Measurements from ENCODE around the gene UBE2S.
"Not testable (repeated sequence)": the region's sequence is repeated elsewhere in the genome, so short reads cannot be mapped to it uniquely, and the experiment has no call there.

Gene UBE2S

DNA sequence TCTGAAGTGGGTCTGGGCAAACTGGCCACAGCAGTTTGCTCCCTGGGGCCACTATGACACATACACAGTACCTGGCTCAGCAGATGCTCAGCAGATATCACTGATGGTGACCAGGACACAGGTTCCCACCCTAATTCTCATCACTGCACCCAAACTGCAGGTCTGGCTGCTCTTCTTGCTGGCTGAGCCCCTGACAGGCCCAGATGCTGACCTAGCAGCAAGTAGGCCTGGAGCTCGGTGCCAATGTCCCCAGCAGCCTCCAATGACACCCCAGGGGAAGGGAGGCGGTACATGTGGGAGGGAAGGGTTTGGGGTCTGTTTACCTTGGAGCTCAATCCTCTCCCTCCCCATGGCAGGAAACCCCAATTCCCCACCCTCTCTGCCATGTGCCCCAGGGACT is 5.1 kb downstream of the UBE2S start:
- DNase-seq: no peak

DNA sequence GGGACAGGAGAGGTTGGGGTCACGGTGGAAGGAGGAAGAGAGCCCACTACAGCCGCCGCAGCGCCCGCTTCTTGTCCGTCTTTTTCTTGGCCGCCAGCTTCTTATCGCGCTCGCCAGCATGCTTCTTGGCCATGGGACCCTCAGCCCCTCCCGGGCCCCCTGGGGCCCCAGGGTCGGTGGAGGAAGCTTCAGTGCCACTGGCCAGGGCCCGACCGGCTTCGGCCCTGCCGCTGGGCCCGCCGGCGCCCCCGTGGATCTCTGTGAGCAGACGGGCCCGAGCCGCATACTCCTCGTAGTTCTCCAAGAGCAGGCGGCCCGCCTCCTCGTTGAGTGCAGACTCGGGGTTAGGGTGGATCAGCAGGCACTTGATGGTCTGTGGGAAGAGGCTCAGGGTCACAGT is 6.2 kb downstream of the UBE2S start:
- not testable (repeated sequence) for DNase-seq

DNA sequence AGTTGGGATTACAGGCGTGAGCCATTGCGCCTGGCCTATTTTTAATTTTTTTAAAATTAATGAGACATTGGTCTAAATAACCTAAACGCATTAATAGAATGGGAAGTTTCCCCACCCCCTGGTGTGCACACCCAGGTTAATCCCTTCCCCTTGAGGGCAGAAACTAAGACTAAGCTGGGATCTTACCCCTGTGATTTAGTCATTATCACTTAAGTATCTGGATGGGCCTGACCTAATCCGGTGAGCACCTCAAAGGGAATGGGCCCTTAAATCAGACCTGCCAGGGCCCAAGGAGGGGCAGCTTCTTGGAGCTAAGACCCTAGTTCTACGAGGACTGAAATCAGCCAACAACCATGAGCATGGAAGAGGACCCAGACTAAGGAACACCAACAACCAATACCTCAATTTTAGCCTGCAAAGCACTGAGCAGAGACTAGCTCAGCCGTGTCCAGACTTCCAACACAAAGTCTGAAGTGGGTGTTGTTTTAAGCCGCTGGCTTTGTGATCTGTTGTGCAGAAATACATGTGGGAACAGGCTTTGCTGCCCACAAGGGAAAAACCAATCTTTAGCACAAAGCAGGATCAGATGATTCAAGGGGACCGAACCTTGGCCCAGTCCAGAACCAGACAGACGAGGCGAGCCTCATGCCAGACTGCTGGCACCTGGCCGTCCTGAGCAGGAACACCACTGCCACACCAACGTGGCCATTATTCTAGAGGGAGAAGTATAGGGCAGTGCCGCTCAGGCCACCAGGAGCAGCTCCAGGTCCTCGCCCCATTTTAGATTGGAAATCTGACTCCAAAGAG is 7.1 kb downstream of the UBE2S start:
- DNase-seq: no peak

DNA sequence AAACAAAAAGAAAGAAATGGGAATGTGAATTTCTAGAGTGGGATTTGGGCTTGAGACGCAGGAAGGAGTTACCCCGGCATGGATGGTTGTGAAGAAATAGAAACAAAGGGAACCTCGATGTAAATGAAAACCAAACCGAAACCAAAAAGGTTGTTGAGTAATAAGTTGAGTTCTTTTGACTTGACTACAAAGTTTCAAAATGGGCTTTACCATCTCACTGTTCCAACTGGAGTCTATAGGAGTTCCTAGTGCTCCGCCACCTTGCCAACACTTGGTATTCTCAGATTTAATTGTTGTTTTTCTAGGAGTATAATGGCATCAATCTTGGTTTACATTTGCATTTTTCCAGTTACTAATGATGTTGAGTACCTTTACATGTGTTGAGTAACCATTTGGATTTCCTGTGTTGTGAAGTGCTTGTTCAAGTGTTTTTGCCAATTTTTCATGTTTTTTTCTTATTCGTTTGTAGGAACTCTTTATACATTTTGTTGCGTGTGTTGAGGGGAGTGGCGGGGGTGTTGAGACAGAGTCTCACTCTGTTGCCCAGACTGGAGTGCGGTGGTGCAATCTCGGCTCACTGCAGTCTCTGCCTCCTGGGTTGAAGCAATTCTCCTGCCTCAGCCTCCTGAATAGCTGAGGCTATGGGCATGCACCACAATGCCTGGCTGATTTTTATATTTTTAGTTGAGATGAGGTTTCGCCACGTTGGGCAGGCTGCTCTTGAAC is 9.2 kb downstream of the UBE2S start:
- no peak for DNase-seq

GRCh38 chr19:55392820-55393761 is 14.5 kb downstream of the UBE2S start:
- DNase-seq: no peak

GRCh38 chr19:55391702-55392615 is 15.6 kb downstream of the UBE2S start:
- no peak for DNase-seq

DNA sequence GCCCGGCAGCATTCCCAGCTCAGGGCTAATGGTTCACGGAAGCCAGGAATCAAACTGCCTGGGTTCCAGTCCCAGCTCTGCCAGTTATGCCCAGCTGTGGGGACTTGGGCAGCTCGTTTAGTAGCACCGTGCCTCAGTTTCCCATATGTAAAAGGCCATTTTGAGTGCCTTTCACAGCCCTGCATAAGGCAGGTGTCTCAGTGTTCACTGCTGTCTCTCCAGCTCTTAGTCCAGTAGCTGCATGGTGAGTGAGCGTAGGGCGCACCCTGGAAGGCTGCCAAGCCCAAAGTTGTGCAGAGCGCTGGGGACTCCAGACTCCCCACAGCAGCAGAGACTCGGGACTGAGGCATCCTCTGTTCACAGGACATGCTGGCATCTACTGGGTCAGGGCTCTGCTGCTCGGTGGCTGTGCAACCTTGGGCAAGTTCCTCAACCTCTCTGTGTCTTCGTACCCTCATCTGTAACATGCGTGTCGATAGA is 16.4 kb downstream of the UBE2S start:
- DNase-seq: no peak

DNA sequence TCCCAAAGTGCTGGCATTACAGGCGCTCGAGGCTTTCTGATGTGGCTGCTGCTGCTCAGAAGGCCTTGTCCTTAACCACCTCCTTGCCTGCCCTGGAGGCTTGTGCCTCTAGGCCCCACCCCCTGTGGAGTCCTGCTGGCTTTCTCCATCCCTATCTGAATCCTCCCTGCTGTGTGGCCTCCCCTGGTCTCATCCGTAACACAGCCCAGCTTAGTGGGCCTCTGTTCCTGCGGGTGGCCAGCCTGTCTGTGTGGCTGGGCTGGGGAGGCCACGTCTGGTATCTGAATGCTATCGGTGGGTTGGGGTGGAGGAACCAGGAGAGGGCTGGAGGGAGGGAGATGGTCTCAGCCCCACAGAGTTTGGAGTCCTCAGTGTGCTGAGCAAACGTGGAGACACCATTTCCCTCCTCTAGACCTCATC is 17.1 kb downstream of the UBE2S start:
- DNase-seq: no peak

GRCh38 chr19:55389386-55390317 is 17.9 kb downstream of the UBE2S start:
- DNase-seq: no peak

GRCh38 chr19:55387736-55388497 is 19.7 kb downstream of the UBE2S start:
- DNase-seq: no peak

DNA sequence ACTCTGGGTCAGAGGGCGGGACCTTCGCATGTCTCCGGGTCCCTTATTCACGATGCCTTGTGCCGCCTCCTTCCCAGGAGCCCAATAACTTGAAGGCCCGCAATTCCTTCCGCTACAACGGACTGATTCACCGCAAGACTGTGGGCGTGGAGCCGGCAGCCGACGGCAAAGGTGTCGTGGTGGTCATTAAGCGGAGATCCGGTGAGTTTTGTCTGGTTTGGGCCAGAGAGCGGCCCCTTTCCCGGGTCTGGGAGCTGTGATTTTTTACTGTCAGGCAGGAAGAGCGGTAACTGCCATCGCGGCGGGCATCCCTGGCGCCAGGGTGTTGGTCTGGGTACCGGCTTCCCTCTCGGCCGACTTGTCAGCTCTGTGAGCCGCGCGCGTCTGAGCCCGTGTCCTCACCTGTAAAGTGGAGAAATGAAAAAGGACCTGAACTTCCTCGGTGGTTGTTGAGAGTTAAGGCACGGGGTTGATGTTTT is 21.1 kb downstream of the UBE2S start:
- DNase-seq: no peak

DNA sequence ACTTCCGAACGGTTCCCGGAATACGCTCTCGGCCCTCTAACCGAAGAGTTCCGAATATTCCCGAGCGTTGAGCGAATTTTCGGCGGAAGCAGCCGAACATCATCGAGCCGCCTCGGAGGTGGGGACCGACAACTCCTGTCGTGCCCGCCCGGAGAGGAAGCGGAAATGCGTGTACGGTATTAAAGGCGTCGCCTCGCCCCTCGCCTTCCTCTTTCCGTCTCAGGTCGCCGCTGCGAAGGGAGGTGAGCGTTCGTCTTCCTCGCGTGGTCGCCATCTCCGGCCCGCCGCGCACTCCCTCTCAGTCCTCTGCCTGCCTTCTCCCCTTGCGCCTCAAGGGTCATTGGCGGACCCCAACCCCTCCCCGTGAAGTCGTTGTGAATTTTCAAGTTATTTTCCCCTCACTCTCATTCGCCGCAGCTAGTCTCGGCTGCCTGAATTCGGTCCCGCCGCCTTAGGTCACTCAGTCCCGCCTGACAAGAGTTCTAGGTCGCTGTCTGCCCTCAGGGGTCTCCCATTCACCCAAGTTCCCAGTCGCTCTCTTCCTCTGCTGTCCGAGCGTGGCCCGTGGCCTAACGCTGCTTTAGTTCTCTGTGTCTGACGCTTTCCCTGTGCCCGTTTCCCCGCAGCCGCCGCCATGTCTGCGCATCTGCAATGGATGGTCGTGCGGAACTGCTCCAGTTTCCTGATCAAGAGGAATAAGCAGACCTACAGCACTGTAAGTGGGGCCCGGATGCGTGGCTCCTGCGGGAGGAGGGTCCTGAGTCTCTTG is 21.7 kb downstream of the UBE2S start, which contains the start of gene RPL28:
Gene RPL28, plus strand, starts transcription at position 209 of the 769 bp plus-strand sequence. Its CDS starts 426 bp downstream, at position 635.
- peak; percentile 97 for DNase-seq

GRCh38 chr19:55384920-55385723 is 22.5 kb downstream of the UBE2S start:
- DNase-seq: peak; percentile 92

DNA sequence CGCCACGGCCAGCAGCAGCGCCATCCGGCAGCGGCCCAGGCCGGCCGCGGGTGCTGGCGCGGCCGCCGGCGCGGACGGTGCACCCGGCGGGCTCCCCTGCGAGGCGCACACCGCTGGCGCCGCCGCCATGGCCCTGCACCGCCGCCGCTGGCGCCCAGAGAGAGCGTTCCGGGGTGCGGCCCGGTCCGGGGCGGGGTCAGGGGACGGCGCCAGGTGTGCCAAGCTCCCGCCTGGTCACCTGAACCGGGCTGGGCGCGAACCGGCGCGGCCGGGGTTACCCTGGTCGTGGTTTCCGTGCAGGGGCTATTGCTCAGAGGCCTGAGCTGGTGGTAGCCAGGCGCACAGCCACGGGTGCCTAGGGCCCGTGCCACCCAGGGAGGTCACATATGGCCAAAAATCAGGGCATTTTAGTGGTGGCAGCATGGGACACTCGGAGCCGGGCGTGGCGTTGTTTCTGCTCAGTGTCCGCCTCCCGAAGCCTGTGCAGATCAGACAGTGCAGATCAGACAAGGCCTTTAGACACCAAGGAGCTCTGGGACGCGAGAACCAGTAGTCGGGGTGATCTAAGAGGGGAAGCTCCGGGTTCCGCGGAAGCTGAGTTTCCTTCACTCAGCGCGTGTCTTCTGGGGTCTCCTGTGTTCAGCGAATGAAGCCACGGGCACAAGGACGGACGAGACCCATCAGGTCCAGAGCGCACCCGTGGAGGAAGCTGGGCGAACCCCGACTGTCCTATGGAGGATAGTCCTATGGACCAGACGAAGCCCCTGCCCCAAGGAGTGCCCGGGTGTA is 23.3 kb downstream of the UBE2S start, which contains the start of gene TMEM238:
Gene TMEM238, minus strand, starts transcription at position 162 of the 789 bp plus-strand sequence. Its CDS starts 33 bp downstream, at position 129.
- no peak for DNase-seq

DNA sequence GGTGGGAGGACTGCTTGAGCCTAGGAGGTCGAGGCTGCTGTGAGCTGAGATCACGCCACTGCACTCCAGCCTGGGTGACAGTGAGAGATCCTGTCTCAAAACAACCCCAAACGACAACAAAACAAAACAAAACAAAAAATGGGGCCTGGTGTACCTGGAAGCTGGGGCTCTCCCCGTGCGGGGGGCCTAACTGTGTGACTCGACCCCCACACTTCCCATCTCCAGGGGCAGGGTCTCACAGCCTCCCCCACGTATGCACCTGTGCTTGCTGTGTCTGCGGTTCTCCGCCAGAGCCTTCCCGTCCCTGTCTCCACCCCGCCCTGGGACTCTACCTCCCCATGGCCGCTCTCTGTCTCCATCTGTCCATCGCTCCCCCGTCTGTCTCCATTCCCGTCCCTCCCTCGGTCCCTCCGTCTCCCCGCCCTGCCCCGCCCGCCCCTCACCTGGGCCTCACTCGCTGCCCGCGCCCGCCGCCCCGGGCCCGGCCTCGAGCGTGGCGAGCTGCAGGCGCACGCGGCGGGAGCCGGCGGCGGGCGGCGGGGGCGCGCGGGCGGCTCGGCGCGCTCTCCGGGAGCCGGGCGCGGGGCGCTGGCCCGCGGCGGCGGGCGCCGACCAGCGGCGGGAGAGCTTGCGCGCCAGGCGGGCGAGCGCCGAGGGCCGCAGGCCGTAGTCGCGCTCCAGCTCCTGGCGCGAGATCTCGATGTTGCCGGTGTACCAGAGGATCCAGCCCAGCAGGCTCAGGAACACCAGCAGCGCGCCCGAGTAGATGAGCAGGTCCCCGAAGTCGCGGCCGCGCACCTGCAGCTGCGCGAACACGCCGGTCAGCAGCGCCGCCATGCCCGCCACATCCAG is 24.1 kb downstream of the UBE2S start:
- DNase-seq: no peak

GRCh38 chr19:55382522-55383054 is 25.0 kb downstream of the UBE2S start:
- DNase-seq: no peak

Data from activated T-cell treated with anti-CD3 and anti-CD28 coated beads for 4 hours (primary cell).